HG02852 (cell line): ENCODE measurements around the gene TBL1XR1.

Experiments
- ATAC-seq: cut with Tn5 transposase; IDR thresholded peaks from one replicate; pipeline ENCODE4 v1.9.1; 2021; ENCODE audit warnings: mild to moderate bottlenecking, moderate library complexity; ENCODE audit not compliant: unreplicated experiment

Gene TBL1XR1

GRCh38 chr3:176974279-176974678, 223.0 kb downstream of the TBL1XR1 start:
- no peak for ATAC-seq

- no peak for ATAC-seq
Observed at GRCh38 chr3:176971613-176972174, 225.6 kb downstream of the TBL1XR1 start.

- ATAC-seq = no peak
Observed at GRCh38 chr3:176970770-176971169, 226.5 kb downstream of the TBL1XR1 start.

GRCh38 chr3:176969506-176969905, 227.8 kb downstream of the TBL1XR1 start:
- no peak for ATAC-seq
